ENCODE results near the gene TFAP2E. TPM values are rescaled to one million over a fixed set of nuclear protein-coding genes. Genes with fewer than 3 reads are reported as not detected.

TFAP2E gene
- total RNA-seq, 1 experiment from 2014 or later = 3.2 TPM

GRCh38 chr1:35531368-35531767 is 41.7 kb upstream of the TFAP2E start:
- in situ Hi-C loops (cut with HindIII; ENCODE audit: low pct_unique_long_range_greater_than_20kb, low sequenced_read_pairs) (no loop called here), intact Hi-C loops (cut with micrococcal nuclease; ENCODE audit: unreplicated experiment) (no loop called here)
- H3K4me3 ChIP-seq (ENCODE audit: low read depth in 2 of 2, low read length in 2 of 2) = no peak overlapping the region
- BruUV-seq (replicated peaks) = no TSS peak
- DNase-seq (ENCODE audit: low read depth, low spot score) (no peak), ATAC-seq (no peak)
- H3K9me3 ChIP-seq (ENCODE audit: control insufficient read depth, insufficient read depth, low read depth, low read length) = peaks cover 11% of the 10 kb centered on the region; the same call in 1 of the 2 replicates
- ChIA-PET POLR2A (no interaction called here), CTCF (no interaction called here)
- H3K27ac ChIP-seq (ENCODE audit: low read length) = no peak overlapping the region
- TF ChIP-seq SIN3A (IDR thresholded peaks at IDR 0.05; ENCODE audit: borderline replicate concordance, insufficient read depth, low read depth, low read length) = no peak
- no peak for TF ChIP-seq TCF7L2 (IDR thresholded peaks at IDR 0.05; ENCODE audit: low read depth, low read length)
- no peak for TF ChIP-seq REST (IDR thresholded peaks at IDR 0.05; ENCODE audit: insufficient read depth in 1 of 2, low read depth in 2 of 2, low read length in 1 of 2)
- no peak for TF ChIP-seq CTCF (IDR thresholded peaks at IDR 0.05)
- no peak for TF ChIP-seq POLR2AphosphoS5 (IDR thresholded peaks at IDR 0.05; ENCODE audit: low read depth, low read length)
- no peaks in the 10 kb centered on the region for H3K4me1 ChIP-seq (ENCODE audit: control insufficient read depth, insufficient read depth, low read length)
- H3K27me3 ChIP-seq (ENCODE audit: control insufficient read depth, insufficient read depth, low read length) = no peaks in the 10 kb centered on the region
- H3K36me3 ChIP-seq (ENCODE audit: control insufficient read depth, insufficient read depth, low read length) = no peaks in the 10 kb centered on the region

GRCh38 chr1:35532497-35533223 is 40.5 kb upstream of the TFAP2E start:
- intact Hi-C loops (cut with micrococcal nuclease; ENCODE audit: unreplicated experiment) (no loop called here), in situ Hi-C loops (cut with HindIII; ENCODE audit: low pct_unique_long_range_greater_than_20kb, low sequenced_read_pairs) (no loop called here)
- no TSS peak for BruUV-seq (replicated peaks)
- no peak overlapping the region for H3K27ac ChIP-seq (ENCODE audit: low read length)
- H3K27me3 ChIP-seq (ENCODE audit: control insufficient read depth, insufficient read depth, low read length) = no peaks in the 10 kb centered on the region
- DNase-seq (ENCODE audit: low read depth, low spot score) (no peak), ATAC-seq (no peak)
- ChIA-PET CTCF (no interaction called here), POLR2A (no interaction called here)
- no peaks in the 10 kb centered on the region for H3K4me1 ChIP-seq (ENCODE audit: control insufficient read depth, insufficient read depth, low read length)
- peaks cover 11% of the 10 kb centered on the region; the same call in 1 of the 2 replicates for H3K9me3 ChIP-seq (ENCODE audit: control insufficient read depth, insufficient read depth, low read depth, low read length)
- TF ChIP-seq SIN3A (IDR thresholded peaks at IDR 0.05; ENCODE audit: borderline replicate concordance, insufficient read depth, low read depth, low read length) = no peak
- TF ChIP-seq POLR2AphosphoS5 (IDR thresholded peaks at IDR 0.05; ENCODE audit: low read depth, low read length) = no peak
- TF ChIP-seq TCF7L2 (IDR thresholded peaks at IDR 0.05; ENCODE audit: low read depth, low read length) = no peak
- TF ChIP-seq CTCF (IDR thresholded peaks at IDR 0.05) = no peak
- TF ChIP-seq REST (IDR thresholded peaks at IDR 0.05; ENCODE audit: insufficient read depth in 1 of 2, low read depth in 2 of 2, low read length in 1 of 2) = no peak
- no peaks in the 10 kb centered on the region for H3K36me3 ChIP-seq (ENCODE audit: control insufficient read depth, insufficient read depth, low read length)
- H3K4me3 ChIP-seq (ENCODE audit: low read depth in 2 of 2, low read length in 2 of 2) = no peak overlapping the region
